A549 (cell line): Measurements from ENCODE around the gene STK11IP. TPM values are rescaled to one million over a fixed set of nuclear protein-coding genes. Genes with fewer than 3 reads are reported as not detected.

Source experiments
- ATAC-seq, 2 experiments: fragments of 200-7000 bp in 1 of 2; fragments of >200 bp in 1 of 2; cut with Nextera tagmentation in 1 of 2; cut with Tn5 transposase in 1 of 2; 3 replicates each; pipeline versions ENCODE4 v1.8.0 to v1.9.1; 2018 to 2020; ENCODE audit warnings: mild to moderate bottlenecking in 1 of 2, moderate library complexity in 1 of 2
- CTCF ChIA-PET: fragments of 300-600 bp; sonication (Branson Sonifier 250); formaldehyde crosslinking; extraction: SDS; loops from one replicate; lab custom pipeline; 2021; ENCODE audit warnings: antibody characterized with exemption, inconsistent platforms; lab: Yijun Ruan, JAX
- POLR2A ChIA-PET: fragments of 350-600 bp; formaldehyde crosslinking; extraction: SDS; loops from one replicate; lab custom pipeline; 2021; ENCODE audit warnings: antibody characterized with exemption, inconsistent platforms; lab: Yijun Ruan, JAX
- DNase-seq, 2 experiments: peaks; one replicate each; pipeline versions ENCODE4 v3.0.0 to v3.0.0-alpha.2; 2011 to 2016; ENCODE audit warnings: low read depth in 1 of 2, low spot score in 1 of 2
- FAIRE-seq: peaks from 2 replicates; lab custom pipeline; 2011; peaks lifted over from hg19 to GRCh38; lab: Jason Lieb, UNC
- H3K27ac ChIP-seq, 2 experiments: fragments of >200 bp; sonication (Bioruptor Twin); formaldehyde crosslinking; 3 replicates each; pipeline ENCODE4 v1.5.1; 2016 to 2017
- H3K4me1 ChIP-seq: fragments of >200 bp; sonication (Bioruptor Twin); formaldehyde crosslinking; 3 replicates; pipeline ENCODE4 v1.6.1; 2016
- H3K4me2 ChIP-seq: fragments of >200 bp; sonication (Bioruptor Twin); formaldehyde crosslinking; 3 replicates; pipeline ENCODE4 v1.6.1; 2016
- H3K4me3 ChIP-seq: fragments of >200 bp; sonication (Bioruptor Twin); formaldehyde crosslinking; 3 replicates; pipeline ENCODE4 v1.5.1; 2016
- H3K9me3 ChIP-seq: fragments of >200 bp; sonication (Bioruptor Twin); formaldehyde crosslinking; 3 replicates; pipeline ENCODE4 v1.6.1; 2016
- BCL3 ChIP-seq: fragments of >200 bp; sonication (Bioruptor Twin); formaldehyde crosslinking; IDR thresholded peaks from 3 replicates; pipeline ENCODE4 v1.6.1; 2016
- CHD4 ChIP-seq: fragments of 200-600 bp; sonication (generic); IDR thresholded peaks from 2 replicates; pipeline ENCODE4 v1.6.1; 2016; ENCODE audit warnings: antibody characterized with exemption, mild to moderate bottlenecking, borderline replicate concordance
- CTCF ChIP-seq: fragments of >200 bp; sonication (Bioruptor Twin); formaldehyde crosslinking; IDR thresholded peaks from 3 replicates; pipeline ENCODE4 v1.5.1; 2016
- EHF ChIP-seq: fragments of 250-450 bp; sonication (Bioruptor Pico); IDR thresholded peaks from 2 replicates; pipeline ENCODE4 v1.5.0; 2020; ENCODE audit warnings: mild to moderate bottlenecking
- FOSL2 ChIP-seq, 2 experiments: fragments of 450-650 bp in 1 of 2; fragments of >200 bp in 1 of 2; sonication (Bioruptor Twin) in 1 of 2; formaldehyde crosslinking; IDR thresholded peaks; 2 replicates each; pipeline versions ENCODE4 v1.5.0 to v1.6.1; 2016 to 2020; ENCODE audit warnings: mild to moderate bottlenecking in 1 of 2, moderate library complexity in 1 of 2
- GATA3 ChIP-seq: IDR thresholded peaks from 2 replicates; pipeline ENCODE4 v1.6.1; 2012; ENCODE audit warnings: borderline replicate concordance
- HEYL ChIP-seq: fragments of 250-450 bp; sonication (Bioruptor Pico); IDR thresholded peaks from 2 replicates; pipeline ENCODE4 v1.8.0; 2021; ENCODE audit warnings: mild to moderate bottlenecking, moderate library complexity
- HOXB13 ChIP-seq: fragments of 250-450 bp; sonication (Bioruptor Pico); IDR thresholded peaks from 2 replicates; pipeline ENCODE4 v1.5.0; 2020; ENCODE audit warnings: low read depth, mild to moderate bottlenecking, moderate library complexity
- JUN ChIP-seq, 2 experiments: fragments of >200 bp; sonication (Bioruptor Twin); formaldehyde crosslinking; IDR thresholded peaks; 2 replicates in 1 of 2; 3 replicates in 1 of 2; pipeline ENCODE4 v1.6.1; 2016 to 2017
- JUNB ChIP-seq: fragments of >200 bp; sonication (Bioruptor Twin); formaldehyde crosslinking; IDR thresholded peaks from 2 replicates; pipeline ENCODE4 v1.6.1; 2016
- KDM5A ChIP-seq: fragments of 200-600 bp; sonication (generic); IDR thresholded peaks from 2 replicates; pipeline ENCODE4 v1.6.1; 2016; ENCODE audit warnings: antibody characterized with exemption, mild to moderate bottlenecking
- MAFK ChIP-seq: fragments of 450-650 bp; IDR thresholded peaks from 2 replicates; pipeline ENCODE4 v1.6.1; 2014; ENCODE audit not compliant: partially characterized antibody
- MAZ ChIP-seq: fragments of 150-350 bp; IDR thresholded peaks from 2 replicates; pipeline ENCODE4 v1.6.1; 2014; ENCODE audit warnings: antibody characterized with exemption, low read depth, low read length, borderline replicate concordance
- NR3C1 ChIP-seq: fragments of >200 bp; sonication (Bioruptor Twin); formaldehyde crosslinking; IDR thresholded peaks from 3 replicates; pipeline ENCODE4 v1.6.1; 2017
- PHF8 ChIP-seq: fragments of 200-600 bp; sonication (generic); IDR thresholded peaks from 2 replicates; pipeline ENCODE4 v1.6.1; 2016; ENCODE audit warnings: low read depth, mild to moderate bottlenecking, antibody characterized with exemption, moderate library complexity, borderline replicate concordance
- POLR2A ChIP-seq: IDR thresholded peaks from 2 replicates; pipeline ENCODE4 v1.6.1; 2012; ENCODE audit warnings: mild to moderate bottlenecking, low read length
- RAD21 ChIP-seq, 2 experiments: fragments of >200 bp in 1 of 2; sonication (Bioruptor Twin) in 1 of 2; formaldehyde crosslinking in 1 of 2; IDR thresholded peaks in 1 of 2; conservative IDR thresholded peaks in 1 of 2; 2 replicates in 1 of 2; 3 replicates in 1 of 2; pipeline ENCODE4 v1.6.1; 2012 to 2018; ENCODE audit warnings: inconsistent platforms in 1 of 2
- SREBF2 ChIP-seq: fragments of 450-650 bp; IDR thresholded peaks from 2 replicates; pipeline ENCODE4 v1.6.1; 2014; ENCODE audit warnings: mild to moderate bottlenecking, moderate library complexity
- USF2 ChIP-seq: fragments of 450-650 bp; IDR thresholded peaks from 2 replicates; pipeline ENCODE4 v1.6.1; 2014; ENCODE audit warnings: antibody characterized with exemption
- ZC3H11A ChIP-seq: fragments of 450-650 bp; IDR thresholded peaks from 2 replicates; pipeline ENCODE4 v1.6.1; 2014; ENCODE audit warnings: antibody characterized with exemption, mild to moderate bottlenecking
- ZFP36 ChIP-seq: fragments of 450-650 bp; IDR thresholded peaks from 2 replicates; pipeline ENCODE4 v1.6.1; 2014; ENCODE audit warnings: borderline replicate concordance; ENCODE audit not compliant: partially characterized antibody
- WGBS: methylation state at CpG from one replicate; pipeline ENCODE4 v1.1.6; 2017; ENCODE audit errors: missing lambda C conversion rate; 5-methylcytosine and 5-hydroxymethylcytosine counted together
- polyA plus RNA-seq, 4 experiments: library from polyadenylated mRNA; depleted of rRNA in 3 of 4; stranded (reverse); fragments of >200 nt; fragmentation: RNase III in 1 of 4; extraction: RNeasy Plus Mini Kit Qiagen cat#74134 plus additional on column Dnase treatment in 1 of 4; gene quantifications; 2 replicates in 3 of 4; 3 replicates in 1 of 4; pipeline ENCODE4 v1.2.3, GENCODE V29; 2011 to 2017

STK11IP gene
- polyA plus RNA-seq, 2 of the 4 experiments (the other 2 are of a cell fraction) = 13.3 to 18.8 TPM

GRCh38 chr2:219567131-219567530, 30.5 kb upstream of the STK11IP start:
- POLR2A ChIA-PET = no interaction called here
- H3K27ac ChIP-seq = no peak overlapping the region
- TF ChIP-seq POLR2A (peak; percentile 17; the same call in 1 of the 2 replicates), HEYL (no peak)
- TF ChIP-seq, all 56 proteins: peak for 1
- CTCF ChIA-PET = interaction anchor here (0.6 to 2.2 kb wide), 2 partner anchors 24 to 255 kb away, joined by 3 to 10 read pairs; partner anchors contain the start of genes CHPF and TMEM198
- ATAC-seq (no peak), FAIRE-seq (no peak), DNase-seq (no peak)
- H3K4me1 ChIP-seq = peaks cover 12% of the 10 kb centered on the region
- 95% methylated on average over 18 of the region's 18 CpGs for WGBS
- no peak overlapping the region for H3K4me3 ChIP-seq
- H3K4me2 ChIP-seq = no peak overlapping the region
- no peaks in the 10 kb centered on the region for H3K9me3 ChIP-seq

GRCh38 chr2:219567791-219568361, 29.8 kb upstream of the STK11IP start:
- Histone ChIP-seq H3K4me2 (no peak overlapping the region), H3K9me3 (no peaks in the 10 kb centered on the region), H3K27ac (no peak overlapping the region), H3K4me3 (no peak overlapping the region), H3K4me1 (peaks cover 14% of the 10 kb centered on the region)
- FAIRE-seq (no peak), ATAC-seq (no peak), DNase-seq (no peak)
- no peak for TF ChIP-seq HOXB13 (CRISPR knock-in tag)
- no peak for TF ChIP-seq ZC3H11A
- TF ChIP-seq CHD4 = no peak
- no peak for TF ChIP-seq NR3C1
- no peak for TF ChIP-seq FOSL2 (IDR thresholded peaks at IDR 0.05)
- no peak for TF ChIP-seq FOSL2 (CRISPR knock-in tag; IDR thresholded peaks at IDR 0.05)
- TF ChIP-seq JUN (IDR thresholded peaks at IDR 0.05) = no peak
- TF ChIP-seq PHF8 = no peak
- no peak for TF ChIP-seq KDM5A
- CTCF ChIA-PET = interaction anchor here (0.6 kb wide), 1 partner anchor 256 kb away, joined by 3 read pairs; no protein-coding TSS in a partner anchor
- 92% methylated on average over 25 of the region's 35 CpGs for WGBS
- POLR2A ChIA-PET = no interaction called here

GRCh38 chr2:219569041-219569440, 28.6 kb upstream of the STK11IP start:
- Histone ChIP-seq H3K27ac (no peak overlapping the region), H3K4me3 (no peak overlapping the region), H3K4me1 (peaks cover 14% of the 10 kb centered on the region), H3K4me2 (no peak overlapping the region), H3K9me3 (no peaks in the 10 kb centered on the region)
- DNase-seq (no peak), FAIRE-seq (no peak), ATAC-seq (no peak)
- 90% methylated on average over 6 of the region's 6 CpGs for WGBS
- ChIA-PET CTCF (interaction anchor here (0.7 to 1.3 kb wide), 2 partner anchors 9 to 19 kb away, joined by 3 to 6 read pairs; no protein-coding TSS in a partner anchor), POLR2A (no interaction called here)
- no peak for TF ChIP-seq JUNB

GRCh38 chr2:219569635-219570034, 28.0 kb upstream of the STK11IP start:
- ChIA-PET CTCF (interaction anchor here (1.3 to 7.5 kb wide), 2 partner anchors 9 to 10 kb away, joined by 6 to 50 read pairs; no protein-coding TSS in a partner anchor), POLR2A (interaction anchor here (1.6 kb wide), 1 partner anchor 9 kb away, joined by 9 read pairs; no protein-coding TSS in a partner anchor)
- Histone ChIP-seq H3K4me1 (peaks cover 14% of the 10 kb centered on the region), H3K4me3 (no peak overlapping the region), H3K4me2 (peak overlapping the region; percentile 72), H3K27ac (no peak overlapping the region), H3K9me3 (no peaks in the 10 kb centered on the region)
- DNase-seq (no peak), ATAC-seq (no peak), FAIRE-seq (no peak)
- peak; percentile 74 for TF ChIP-seq MAFK
- no peak for TF ChIP-seq JUNB
- 87% methylated on average over 6 of the region's 6 CpGs for WGBS

GRCh38 chr2:219570194-219570923, 27.3 kb upstream of the STK11IP start:
- no peak for FAIRE-seq
- no peaks in the 10 kb centered on the region for H3K9me3 ChIP-seq
- ChIA-PET CTCF (interaction anchor here (0.8 to 7.5 kb wide), 9 partner anchors 8 to 119 kb away, joined by 3 to 50 read pairs (median 4); no protein-coding TSS in a partner anchor), POLR2A (interaction anchor here (0.9 to 2.5 kb wide), 3 partner anchors 9 to 28 kb away, joined by 3 to 19 read pairs (median 9); partner anchors contain the start of gene STK11IP)
- ATAC-seq = peak; percentile 69 to 71
- H3K27ac ChIP-seq = peak overlapping the region; percentile 82 to 95
- peak overlapping the region; percentile 92 for H3K4me3 ChIP-seq
- WGBS = 43% methylated on average over 23 of the region's 95 CpGs
- peaks cover 14% of the 10 kb centered on the region for H3K4me1 ChIP-seq
- peak; percentile 40 to 59 for DNase-seq
- H3K4me2 ChIP-seq = peak overlapping the region; percentile 72
- TF ChIP-seq GATA3 = no peak
- TF ChIP-seq MAZ = no peak
- TF ChIP-seq SREBF2 = no peak
- TF ChIP-seq ZFP36 = no peak
- no peak for TF ChIP-seq EHF
- TF ChIP-seq CTCF = peak; percentile 22; the same call in 1 of the 3 replicates
- no peak for TF ChIP-seq USF2
- no peak for TF ChIP-seq HOXB13 (CRISPR knock-in tag)
- TF ChIP-seq RAD21 (conservative IDR thresholded peaks at IDR 0.05 in 1 of 2, IDR thresholded peaks at IDR 0.05 in 1 of 2) = no peak
- TF ChIP-seq BCL3 = 0 out of 3 replicates have a peak, but pooled peaks have one; percentile 33
- no peak for TF ChIP-seq JUNB
